A172 (cell line): ENCODE results near the gene EIF4EBP2. TPM values are rescaled to one million over a fixed set of nuclear protein-coding genes. Genes with fewer than 3 reads are reported as not detected.

Experiments
- DNase-seq: peaks from one replicate; pipeline ENCODE4 v3.0.0-alpha.2; 2015; ENCODE audit warnings: low spot score
- total RNA-seq: library from RNA; depleted of rRNA; stranded (reverse); fragments of >200 nt; shearing (Covaris generic); gene quantifications from 2 replicates; pipeline ENCODE4 v1.2.3, GENCODE V29; 2014

Gene EIF4EBP2
- total RNA-seq, 1 experiment from 2014 or later, result 31.6 TPM

GRCh38 chr10:70432561-70433263, 28.8 kb downstream of the EIF4EBP2 start:
- DNase-seq, result no peak

DNA sequence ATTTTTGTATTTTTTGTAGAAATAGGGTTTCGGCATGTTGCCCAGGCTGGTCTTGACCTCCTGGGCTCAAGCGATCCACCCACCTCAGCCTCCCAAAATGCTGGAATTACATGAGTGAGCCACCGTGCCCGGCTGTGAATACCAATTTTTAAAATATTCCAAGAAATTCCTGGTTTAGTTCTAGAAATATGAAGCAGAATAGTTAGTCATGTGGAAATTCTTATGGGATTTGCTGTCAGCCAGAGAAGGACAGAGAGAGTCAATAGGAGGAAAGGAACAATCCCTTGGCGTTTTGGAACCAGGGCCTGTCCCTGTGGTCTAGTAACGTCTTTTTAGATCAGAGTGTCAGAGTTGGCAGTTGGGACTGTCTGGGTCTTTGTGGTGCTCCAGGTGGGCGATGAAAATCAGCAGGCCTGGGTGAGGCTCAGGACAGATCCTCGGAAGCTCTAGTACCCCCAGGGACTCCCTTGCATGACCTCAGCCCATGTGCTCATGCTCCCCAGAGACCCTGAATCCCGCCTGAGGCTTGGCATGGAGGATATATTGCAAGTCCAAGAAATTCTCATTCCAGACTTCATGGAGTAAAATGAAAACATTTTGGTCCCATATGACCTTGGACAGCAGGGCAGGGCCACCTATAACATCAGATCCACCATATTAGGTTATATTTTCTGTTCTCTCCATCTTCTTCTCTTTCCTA, 29.8 kb downstream of the EIF4EBP2 start:
- DNase-seq, result no peak

DNA sequence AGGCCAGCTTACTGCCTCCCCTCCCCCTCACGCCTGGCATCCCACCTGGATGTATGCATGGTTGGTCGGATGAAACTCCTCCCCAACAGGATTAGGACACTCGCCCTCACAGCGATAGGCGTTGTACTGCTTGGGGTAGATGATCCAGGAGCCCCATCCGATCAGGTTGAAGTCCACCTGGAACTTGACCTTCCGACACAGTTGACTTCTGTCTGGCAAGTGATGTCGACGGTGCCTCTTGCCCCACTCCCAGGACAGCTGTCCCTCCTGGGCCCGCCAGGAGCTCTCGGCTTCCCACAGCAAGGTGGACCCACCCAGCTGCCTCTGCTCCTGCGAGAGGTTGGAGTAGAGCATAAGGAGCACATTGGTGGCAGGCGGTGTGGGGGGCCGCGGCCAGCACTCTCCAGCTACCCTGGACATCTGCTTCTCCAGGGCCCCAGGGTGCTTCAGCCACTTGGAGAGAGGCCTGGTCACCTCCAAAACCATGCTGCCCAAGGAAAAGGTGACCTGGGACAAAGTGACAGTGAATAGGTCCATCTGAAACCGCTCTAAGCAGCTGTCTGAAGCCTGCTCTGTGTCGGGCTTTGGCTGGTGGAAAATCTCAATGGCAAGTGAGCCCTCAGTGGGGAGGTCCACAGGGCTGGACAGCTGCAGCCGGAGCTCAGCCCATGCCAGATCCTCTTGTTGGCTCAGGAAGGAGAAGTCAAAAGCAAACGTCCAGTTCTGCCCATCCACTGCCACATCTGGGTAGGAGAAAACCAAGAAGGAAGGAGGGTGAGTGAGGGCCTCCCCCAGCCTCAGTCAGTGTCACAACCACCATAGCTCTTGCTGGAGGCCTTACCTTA, 31.5 kb downstream of the EIF4EBP2 start:
- DNase-seq, result no peak

GRCh38 chr10:70437721-70438120, 33.8 kb downstream of the EIF4EBP2 start:
- no peak for DNase-seq

DNA sequence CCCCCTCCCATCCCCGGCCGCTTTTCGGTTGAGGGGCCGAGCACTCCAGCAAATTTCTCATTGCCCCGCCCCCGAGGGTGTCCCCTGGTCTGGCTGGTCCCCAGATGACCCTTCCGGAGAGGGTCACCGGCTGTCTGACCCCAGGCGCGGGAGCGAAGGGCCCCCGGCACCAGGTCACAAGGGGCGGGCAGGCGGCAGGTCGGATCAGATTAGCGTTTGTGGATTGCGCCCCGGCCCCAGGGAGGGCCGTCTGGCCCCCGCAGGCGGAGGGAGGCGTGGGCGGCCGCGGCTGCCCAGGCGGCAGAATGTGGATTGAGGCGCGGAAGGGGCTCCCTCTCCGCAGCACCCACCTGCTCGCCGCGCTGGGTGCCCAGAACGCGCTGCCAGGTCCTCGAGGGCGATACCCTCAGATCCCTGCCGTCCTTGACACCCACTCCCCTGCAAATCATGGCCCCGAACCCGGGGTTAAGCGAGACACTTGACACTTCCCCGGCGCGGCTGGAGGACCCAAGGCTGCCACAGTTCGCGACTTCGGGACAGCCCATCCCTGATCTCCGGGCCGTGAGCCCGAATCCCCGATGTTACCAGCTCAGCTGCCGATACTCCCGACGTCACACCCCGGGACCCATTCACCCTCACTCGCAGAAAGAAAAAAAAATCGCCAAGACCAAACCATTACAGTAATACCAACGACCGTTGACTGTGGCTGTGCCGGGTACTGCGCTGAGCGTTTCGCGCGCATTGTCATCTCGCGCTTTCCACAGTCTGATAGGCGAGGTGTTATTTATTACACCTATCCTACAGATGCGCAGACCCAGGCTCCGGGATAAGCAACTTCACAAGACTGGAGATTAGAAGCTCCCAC, 36.6 kb downstream of the EIF4EBP2 start:
- no peak for DNase-seq

DNA sequence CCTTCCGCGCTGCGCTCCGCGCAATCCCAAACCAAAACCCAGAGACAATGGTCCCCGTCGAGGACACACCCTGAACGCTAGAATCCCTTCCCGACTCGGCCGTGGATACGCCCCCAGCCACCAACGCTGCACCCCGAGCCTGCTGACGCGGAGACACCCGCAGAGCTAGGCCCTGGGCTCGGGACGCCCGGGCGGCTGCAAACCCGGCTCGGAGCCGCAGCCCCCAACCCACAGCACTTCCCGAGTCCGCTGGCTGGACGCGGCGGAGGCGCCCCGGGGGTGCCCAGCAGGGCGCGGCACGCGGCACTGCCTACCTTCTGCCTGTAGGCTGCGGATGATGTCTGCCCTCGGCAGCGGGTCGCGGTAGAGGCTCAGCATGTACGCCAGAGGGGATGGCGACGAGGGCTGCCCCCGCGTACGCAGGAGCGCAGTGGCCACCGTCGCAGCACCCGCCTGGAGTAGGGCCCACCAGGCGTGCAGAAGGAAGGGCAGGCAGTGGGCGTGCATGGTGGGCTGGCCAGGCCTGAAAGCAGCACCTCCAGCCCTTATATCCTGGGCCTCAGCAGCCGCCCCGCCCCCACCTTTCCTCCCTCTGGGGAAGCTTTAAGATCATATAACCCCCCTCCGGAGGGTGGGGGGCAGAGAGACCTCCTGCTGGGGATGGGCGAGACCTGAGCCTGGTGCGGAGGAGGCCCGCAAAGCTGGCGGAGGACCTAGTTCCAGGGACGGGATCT, 37.4 kb downstream of the EIF4EBP2 start, which contains the start of gene NODAL:
Gene NODAL, minus strand, starts transcription at position 521 of the 734 bp plus-strand sequence. Its CDS starts 14 bp downstream, at position 507.
- DNase-seq, result no peak

DNA sequence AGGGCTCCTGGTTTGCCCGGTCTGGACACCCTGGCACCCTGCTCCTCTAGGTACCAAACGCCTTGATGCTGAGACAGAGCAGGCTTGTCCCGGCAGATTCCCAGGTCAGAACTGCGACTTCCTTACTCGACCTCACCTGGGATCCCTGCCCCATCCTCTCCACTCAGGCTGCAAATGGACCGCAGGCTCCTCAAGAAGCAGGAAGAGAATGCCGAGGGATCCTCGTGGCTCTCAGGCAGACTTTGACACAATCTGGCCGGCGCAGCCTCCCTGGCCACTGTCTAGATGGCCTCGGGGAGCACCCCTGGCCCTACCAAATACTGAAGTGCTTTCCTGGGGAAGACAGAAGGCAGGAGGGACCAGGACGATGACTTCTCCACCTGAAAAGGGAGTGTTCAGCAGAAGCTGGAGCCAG, 38.0 kb downstream of the EIF4EBP2 start:
- no peak for DNase-seq

- no peak for DNase-seq
These were observed 38.5 kb downstream of the EIF4EBP2 start for GRCh38 chr10:70442332-70442988.

DNA sequence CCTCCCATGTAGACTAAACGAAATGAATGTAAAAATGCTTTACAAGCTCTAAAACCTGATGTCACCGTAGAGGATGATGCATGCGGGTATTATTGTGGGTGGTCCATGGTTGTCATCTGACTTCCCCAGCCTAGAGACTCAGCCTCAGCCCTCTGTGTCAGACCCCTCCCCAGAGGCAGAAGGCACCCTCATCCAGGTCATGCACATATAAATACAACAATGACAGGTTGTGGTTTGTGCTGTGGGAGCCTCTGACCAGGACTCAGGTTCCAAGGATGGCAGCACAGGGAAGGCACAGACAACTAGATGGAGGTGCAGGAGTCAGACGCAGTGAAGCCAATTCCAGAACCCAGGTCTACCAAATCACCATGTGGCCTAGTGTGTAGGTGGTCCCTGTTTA, 40.8 kb downstream of the EIF4EBP2 start:
- DNase-seq, result no peak

GRCh38 chr10:70445718-70446657, 42.0 kb downstream of the EIF4EBP2 start:
- no peak for DNase-seq

DNA sequence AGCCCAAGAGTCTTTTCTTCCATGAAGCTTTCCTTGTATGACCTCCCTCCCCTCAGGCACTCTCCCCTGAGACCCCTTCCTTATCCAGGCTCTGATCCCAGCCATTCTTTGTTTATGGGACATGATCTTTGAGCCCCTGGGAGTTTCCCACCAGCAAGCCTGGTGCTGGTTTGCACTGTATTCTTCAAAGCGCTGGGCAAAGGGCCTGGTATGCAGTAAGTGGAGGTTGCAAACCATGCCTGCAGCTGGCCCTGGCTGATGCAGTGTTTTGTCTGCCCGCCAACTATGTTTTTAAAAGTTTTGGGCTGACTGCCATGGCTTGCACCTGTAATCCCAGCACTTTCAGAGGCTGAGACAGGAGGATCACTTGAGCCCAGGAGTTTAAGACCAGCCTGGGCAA, 44.3 kb downstream of the EIF4EBP2 start:
- DNase-seq, result no peak

GRCh38 chr10:70455213-70455630, 51.3 kb downstream of the EIF4EBP2 start:
- DNase-seq, result no peak

DNA sequence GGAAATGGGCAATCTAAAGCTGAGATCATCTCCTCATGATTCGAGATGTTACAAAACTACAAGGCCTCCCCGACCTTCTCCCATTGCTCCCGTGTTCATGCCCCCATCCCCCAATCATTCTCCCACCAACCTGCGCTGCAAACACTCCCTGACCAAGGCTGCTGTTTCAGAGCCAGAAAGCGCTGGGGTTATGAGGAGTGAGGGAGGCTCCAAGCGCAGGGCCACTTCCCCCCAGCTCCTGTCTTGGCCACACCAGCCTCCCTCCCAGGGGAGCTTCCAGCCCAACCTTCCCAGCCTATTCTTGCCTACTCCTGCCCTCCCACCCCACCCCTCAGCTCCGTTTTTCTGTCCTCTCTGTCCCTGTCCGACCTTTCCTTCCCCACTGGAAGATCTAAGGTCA, 52.2 kb downstream of the EIF4EBP2 start:
- no peak for DNase-seq

DNA sequence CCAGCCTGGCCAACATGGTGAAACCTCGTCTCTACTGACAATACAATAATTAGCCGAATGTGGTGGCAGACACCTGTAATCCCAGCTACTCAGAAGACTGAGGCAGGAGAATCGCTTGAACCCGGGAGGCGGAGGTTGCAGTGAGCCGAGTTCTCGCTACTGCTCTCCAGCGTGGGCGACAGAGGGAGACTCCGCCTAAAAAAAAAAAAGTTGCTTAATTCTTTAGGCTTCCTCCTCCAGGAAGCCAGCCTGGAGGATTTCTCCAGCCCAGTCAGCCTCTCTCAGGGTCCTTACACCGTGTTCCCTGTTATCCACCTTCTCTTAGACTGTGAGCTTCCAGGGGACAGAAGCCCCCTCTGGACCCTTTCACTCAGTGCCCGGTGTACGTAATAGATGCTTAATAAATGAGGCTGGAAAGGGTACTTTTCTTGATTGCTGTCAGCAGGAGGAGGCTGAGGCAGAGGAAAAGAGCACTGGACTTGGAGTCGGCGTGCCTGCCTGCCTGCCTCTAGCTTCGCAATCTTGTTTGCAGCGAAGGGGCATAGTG, 53.9 kb downstream of the EIF4EBP2 start:
- no peak for DNase-seq

- DNase-seq, result no peak
These were observed 54.5 kb downstream of the EIF4EBP2 start for GRCh38 chr10:70458329-70459060.

DNA sequence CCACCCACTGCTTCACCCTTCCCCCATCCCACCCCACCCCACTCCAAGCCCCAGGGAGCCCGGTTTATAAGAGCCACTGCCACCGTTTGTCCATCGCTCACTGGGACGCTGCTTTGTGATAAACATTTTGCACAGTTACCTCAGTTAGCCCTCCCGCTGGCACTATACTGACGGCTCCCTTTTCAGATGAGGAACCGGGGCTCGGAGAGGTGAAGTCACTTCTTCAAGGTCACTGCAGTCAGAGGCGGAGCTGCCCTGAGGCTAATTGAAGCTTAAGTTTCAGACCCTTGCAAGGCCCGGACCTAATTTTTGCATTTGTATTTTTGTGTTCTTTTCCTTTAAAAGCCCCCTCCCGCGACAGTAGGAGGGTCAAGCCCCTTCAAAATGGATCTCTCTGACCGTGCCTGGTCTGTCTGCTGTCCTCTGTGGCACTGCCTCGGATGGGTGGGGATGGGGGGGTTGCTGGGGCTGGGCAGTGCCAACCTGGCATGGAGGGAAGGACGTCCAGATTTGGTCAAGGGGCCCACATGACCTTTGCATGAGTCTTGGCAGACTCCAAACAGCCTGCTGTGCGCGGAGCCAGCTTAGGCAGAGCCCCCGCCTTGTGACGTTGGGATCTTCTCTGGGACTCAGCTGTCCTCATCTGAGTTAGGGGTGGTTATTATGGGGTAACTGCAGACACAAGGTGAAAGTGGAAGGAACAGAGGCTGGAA, 55.3 kb downstream of the EIF4EBP2 start:
- DNase-seq, result no peak

GRCh38 chr10:70459774-70460490, 56.0 kb downstream of the EIF4EBP2 start:
- no peak for DNase-seq
